ENCODE measurements around the gene GFM1.

GFM1 gene

DNA sequence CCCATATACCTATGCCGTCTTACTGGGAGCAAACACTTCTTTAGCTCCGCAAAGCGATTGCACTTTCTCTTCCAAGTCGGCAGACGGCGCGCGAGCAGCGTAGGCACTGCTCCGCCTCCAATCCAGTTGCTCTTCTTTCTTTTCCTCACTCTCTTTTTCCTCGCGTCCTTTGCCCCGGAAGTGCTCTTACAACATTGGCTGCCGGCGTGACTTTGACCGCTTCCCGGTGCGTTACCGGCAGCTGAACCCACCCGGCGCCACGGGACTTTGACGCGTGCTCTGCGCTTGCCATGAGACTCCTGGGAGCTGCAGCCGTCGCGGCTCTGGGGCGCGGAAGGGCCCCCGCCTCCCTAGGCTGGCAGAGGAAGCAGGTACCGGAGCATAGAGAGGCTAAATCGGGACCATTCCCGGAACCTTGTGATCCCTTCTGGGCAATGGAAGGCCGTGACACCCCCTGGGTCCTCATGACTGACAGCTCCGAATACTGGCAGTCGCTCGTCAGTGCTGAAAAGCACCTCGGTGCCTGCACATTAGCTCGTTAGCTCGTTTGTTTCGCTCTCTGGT lies at the start of gene GFM1:
TSS of gene GFM1 (plus strand) at position 183 of the 564 bp plus-strand sequence. CDS start at position 291, 108 bp downstream.
- DNase-seq = peak; percentile 95

DNA sequence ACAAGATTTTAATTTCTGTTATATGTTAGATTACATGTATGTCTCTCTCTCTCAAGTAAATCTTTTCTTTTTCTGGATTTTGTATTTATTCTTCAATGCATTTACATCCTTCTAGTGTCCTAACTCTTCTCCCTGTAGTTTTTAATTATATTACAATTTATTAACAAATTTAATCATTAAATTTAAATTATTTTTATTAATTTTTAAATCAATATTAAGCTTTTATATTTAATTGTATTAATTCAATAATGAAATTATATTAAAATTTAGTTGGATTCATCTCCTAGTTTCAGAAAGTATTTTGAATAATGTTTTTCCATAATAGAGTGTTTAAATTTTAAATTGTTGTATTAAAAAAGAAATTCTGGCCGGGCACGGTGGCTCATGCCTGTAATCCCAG lies 43.5 kb upstream of the GFM1 start:
- DNase-seq = no peak

DNA sequence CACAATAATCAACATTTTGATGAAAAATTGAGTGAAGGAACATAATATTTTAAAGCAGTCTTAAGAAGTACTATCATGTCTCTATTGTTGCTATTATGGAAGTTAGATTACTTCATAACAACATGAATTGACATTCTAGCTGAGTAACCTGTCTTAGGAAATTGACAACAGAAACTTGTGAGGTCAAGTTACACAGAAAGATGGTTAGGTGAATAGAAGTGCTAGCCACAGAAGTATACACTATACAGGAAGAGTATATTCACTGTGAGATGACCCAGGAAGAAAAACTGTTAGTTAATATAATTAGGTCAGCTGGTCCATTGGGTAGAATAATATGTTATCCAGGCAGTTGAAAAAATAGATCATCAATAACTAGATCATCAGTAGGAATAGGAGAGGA lies 42.1 kb upstream of the GFM1 start:
- no peak for DNase-seq

DNA sequence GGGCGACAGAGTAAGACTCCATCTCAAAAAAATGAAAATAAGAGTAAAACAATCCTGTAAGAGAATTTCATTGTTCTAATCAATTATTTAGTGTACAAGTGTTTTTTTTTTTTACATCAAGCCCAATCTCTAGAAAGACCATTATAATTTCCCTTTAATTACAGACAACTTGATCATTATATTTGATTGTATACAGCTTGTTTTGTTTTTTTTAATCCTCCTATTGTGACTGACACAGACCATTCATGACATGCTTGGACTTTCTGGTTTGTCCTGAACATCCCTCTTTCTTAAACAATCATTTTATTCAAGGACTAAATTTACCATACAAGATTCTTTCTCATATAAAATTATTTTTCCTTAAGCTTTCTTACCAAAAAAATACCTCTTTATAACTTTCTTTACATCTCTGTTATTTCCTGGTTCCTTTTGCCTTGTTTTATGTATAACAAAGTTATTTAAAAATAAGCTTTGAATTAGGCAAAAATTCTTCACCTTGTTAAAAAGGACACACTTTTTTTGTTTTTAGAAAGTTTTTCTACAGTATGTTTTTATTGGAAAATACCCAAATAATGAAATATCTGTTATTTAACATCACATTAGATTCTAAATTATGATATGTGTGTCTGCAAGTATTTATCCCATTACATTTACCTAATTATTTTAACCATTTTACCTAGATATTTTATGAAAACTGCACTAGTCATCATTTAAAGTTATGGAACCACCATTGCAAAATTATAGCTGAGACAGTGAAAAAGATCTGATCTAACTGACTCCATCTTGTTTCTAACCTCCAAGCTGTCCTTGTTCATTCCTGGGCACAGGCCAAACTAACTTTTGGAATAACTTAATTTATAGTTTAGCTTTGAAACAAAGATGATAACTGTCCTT lies 26.1 kb upstream of the GFM1 start:
- DNase-seq = no peak

DNA sequence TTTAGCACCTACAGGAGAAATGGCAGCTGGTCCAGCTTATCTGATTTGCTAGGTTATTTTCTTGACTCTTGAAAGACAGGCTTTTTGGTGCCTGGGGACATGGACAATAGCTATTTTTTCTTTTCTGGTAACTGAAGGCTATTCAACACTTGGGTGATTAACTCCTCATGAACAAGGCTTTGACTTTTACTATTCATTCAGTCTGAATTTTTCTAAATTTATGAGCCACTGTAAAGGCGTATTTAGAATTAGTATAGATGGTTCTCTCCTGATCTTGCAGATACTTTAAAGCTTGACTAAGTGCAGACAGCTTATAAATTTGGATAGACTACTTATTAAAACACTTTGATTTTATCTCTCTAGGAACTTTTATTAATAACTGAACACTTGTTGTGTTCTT lies 18.4 kb upstream of the GFM1 start:
- DNase-seq = no peak

DNA sequence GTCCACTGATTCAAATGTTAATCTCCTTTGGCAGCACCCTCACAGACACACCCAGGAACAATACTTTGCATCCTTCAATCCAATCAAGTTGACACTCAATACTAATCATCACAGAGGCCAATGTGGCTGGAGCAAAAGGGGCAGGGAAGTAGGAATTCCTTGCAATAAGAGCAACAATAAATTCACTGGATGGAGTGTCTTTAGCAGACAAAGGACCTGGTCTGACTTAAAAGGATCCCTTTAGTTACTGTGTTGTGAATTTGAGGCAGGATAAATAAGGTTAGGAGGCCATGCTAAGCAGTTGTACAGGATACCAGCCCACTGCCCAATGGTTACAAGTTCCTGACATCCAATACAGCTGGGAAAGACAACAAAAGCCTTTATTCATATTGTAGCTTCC lies 12.3 kb upstream of the GFM1 start:
- no peak for DNase-seq

DNA sequence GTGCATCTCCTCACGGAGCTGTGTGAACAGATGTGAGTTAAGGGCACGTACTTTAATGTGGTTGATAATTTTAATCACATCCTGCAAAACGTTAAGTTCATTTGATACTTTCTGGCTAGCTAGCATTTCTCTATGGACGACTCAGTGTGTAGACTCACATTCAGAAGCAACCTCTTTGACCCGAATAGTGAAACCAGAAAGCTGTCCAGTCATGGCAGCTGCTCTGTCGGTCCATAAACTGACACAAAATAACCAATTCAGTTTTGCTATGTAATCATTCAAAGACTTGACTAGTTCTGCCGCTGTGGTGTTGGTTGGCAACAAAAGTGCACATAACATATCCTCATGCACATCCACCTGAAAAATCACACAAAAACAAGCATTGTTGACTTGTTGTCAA lies 3.7 kb upstream of the GFM1 start:
- DNase-seq = no peak

DNA sequence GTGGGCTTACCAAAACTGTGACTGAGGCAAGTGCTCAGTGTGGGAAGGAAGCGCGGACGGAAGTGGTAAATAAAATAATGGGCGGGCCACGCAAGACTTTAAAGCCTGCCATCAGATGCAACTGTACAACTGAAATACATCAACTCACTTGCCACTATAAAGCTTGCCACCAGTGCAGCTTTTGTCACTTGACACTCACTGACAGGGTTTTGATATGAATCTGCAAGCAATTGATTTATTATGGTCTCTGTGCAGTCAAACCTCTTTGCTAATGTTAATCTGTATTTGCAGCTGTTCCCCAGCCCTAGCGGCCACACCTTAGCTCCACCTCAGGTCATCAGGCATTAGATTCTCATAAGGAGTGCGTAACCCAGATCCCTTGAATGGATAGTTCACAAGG lies 2.3 kb upstream of the GFM1 start:
- DNase-seq = no peak

DNA sequence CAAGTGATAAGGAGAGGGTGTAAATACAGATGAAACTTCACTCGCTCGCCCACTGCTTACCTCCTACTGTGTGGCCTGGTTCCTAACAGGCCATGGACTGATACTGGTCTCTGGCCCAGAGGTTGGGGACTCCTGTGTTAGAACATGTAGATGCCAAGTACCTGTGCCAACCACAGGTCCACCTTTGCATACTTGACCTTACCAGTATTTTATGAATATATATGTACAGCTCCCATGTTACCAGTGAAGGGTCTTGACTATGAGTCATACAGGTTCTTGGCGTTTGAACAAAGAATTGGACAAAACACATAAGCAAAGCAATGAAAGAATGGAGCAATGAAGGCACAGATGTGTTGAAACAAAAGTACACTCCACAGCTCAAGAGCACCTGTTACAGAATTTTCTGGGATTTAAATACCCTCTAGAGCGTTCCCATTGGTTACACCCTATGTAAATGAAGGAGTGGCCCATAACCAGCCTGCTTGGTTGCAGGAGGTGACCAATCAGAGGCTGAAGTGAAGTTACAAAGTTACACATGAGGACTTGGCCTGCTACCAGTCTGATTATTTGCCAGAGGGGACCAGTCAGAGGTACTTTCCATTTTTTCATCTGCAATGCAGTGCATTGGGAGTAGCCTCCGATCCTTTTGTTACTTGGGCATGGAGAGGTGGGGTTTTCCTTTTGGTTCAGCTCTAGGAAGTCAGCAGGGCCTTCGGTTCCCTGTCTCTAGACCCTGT lies 1.7 kb upstream of the GFM1 start:
- no peak for DNase-seq

DNA sequence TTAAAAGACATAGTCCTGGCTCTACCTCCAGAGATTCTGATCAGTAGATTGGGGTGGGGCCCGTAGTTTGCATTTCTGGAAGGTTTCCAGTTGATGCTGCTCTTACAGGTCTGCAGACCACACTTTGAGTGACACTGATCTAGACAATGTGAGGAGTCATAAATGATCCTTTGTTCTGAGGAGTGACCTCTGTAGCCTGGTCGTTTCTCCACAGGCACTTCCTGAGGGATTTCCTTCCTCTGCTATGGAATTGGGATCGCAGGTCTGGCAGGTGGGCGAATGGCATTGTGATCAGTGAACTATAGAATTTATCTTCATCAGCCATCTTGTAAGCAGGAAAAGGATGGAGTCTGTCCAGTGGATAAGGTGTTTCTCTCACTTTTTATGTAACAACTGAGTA lies 5.5 kb downstream of the GFM1 start:
- no peak for DNase-seq

DNA sequence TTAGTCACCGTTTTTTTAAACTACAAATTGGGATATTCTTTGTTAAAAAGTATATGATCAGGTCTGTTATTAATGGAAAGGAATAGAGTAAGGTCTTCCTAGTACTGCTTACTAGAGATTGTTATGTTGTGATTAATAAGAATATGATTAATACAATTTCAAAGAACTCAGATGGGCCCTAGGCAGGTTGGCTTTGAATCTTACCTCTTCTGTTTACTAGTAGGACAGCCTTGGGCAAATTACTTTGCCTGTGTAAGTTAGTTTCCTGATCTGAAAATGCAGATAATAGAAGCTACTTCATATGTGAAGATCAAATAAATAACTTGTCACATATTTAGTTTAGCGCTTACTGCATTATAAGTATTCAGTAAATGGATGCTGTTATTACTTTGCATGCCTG lies 6.9 kb downstream of the GFM1 start:
- no peak for DNase-seq

DNA sequence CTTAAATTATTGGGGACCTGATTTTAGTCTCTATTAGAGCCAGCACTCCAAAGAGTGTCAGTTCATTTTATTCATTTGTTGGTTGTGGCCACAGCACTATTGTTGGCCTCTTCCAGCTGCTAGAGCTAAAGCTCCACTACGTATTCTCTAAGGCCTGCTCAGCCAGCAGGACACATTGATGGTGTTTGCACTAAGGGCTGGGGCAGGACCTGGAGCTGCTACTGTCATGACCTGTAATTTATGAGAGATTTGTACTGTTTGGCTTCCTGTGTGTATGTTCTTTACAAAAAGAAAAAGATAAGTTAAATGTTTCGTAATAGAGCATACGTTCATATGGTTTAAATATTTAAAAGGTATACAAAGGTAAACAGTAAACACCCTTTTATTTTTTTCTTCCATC lies 8.1 kb downstream of the GFM1 start:
- no peak for DNase-seq

DNA sequence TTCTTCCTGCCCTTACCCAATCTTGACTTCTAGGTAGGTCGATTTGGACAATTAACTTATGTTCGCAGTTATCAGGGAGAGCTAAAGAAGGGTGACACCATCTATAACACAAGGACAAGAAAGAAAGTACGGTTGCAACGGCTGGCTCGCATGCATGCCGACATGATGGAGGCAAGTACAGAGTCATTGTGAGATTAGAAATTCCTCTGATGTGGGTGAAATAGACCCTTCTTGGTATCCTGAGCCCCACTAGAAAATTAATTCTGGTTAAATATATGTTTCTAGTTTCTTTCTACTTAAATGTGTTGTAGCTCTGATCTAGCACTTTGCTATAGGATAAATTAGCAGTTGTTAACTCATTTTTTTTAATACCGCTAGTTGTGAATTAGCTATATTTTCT lies 14.6 kb downstream of the GFM1 start:
- no peak for DNase-seq

DNA sequence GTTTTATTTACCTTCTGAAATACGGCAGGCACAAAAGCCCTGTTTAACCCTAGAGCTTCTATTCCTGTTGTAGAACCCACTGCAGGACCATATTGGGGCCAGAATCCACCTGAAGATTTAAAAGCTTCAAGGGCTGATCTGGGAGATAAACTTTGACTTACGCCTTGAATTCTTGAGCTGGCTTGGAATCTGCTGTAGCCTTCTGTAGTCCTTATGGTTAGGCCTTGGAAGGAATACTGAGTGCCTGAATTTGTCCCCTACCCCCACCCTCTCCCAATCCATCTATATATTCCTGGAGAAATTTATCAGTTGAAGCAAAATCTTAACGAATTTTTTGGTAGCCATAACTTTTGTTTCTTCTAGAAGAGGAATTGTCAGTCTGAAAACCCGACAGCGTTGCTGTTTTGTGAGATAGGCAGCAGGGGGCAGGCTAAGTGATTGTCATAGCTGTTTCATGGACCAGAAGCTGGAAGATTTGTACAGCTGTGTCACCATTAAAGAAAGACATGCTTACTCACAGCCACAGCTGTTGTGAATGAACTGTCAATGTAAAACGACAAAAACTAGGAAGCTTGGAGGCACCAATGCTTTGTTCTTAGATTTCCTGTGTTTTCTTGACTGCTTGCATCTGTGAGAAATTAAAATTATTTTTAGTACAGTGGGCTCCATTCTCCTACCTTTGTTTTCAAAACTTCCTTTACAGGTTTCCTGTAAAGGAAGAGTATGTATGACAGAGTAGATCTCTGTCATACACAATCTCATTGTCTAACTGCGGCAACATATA lies 15.3 kb downstream of the GFM1 start:
- peak; percentile 57 for DNase-seq

DNA sequence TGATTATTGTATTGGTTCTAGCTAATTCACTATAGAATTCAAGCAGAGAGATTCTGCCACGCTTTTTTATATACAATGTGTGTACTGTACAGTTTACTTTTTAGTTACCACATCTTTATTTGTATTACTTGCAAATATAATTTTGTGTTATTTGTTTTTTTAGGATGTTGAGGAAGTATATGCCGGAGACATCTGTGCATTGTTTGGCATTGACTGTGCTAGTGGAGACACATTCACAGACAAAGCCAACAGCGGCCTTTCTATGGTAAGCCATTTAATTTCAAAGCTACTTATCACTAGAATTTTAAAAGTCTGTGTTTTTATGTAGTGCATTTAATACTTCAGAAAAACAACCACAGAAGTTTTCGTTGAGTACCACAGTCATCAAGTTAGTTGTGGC lies 16.4 kb downstream of the GFM1 start:
- no peak for DNase-seq

DNA sequence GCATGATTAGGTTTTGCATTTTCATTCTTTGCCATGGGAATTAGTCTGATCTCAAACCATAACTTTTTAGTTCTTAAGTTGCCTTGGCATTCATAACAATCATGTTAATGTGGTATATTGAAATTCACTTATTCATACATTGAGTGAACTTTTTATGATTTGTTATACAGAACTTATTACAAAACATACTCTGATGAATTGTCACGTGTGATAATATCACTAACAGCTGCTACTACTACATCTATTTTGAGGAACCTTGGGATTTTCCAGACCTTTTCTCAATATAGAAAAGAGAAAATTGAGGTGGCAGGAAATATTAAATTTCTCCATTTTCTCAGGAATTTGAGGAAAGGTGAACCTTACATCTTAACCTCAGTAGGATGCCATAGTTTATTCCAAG lies 18.9 kb downstream of the GFM1 start:
- DNase-seq = no peak

DNA sequence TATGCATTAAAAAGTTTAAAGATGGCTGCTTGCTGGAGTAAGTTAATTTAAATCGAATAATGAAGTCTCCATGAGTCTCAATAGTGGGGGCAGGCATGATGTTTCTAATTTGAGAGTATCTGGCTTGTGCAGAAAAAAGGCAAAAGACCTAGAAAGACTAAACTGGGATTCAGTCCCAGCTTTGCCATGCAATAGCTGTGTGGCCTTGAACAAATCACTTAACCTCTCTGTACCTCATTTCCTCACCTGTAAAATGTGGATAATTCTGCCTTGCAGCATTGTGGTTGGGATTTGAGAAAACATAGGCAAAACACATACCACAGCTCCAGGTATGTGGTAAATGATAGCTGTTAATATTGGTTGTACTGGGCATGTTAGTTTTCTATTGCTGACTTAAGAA lies 19.5 kb downstream of the GFM1 start:
- no peak for DNase-seq

DNA sequence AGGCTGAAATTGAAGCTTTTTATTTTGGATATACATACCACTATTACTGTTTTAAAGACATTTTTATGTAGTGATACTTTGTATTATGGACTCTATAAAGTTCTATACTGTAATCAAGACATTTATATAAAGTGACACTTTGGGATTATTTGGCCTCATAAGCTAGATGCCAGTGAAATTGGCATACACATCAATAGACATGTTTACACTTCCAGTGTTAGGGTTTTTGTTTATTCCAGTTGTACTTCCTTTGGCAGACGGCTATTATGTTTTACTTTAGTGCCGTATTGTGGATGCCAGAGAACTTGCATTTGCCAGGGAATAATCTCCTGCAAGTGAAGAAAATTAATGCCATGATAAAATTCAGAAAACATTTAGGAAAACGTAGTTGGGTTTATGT lies 22.1 kb downstream of the GFM1 start:
- no peak for DNase-seq

DNA sequence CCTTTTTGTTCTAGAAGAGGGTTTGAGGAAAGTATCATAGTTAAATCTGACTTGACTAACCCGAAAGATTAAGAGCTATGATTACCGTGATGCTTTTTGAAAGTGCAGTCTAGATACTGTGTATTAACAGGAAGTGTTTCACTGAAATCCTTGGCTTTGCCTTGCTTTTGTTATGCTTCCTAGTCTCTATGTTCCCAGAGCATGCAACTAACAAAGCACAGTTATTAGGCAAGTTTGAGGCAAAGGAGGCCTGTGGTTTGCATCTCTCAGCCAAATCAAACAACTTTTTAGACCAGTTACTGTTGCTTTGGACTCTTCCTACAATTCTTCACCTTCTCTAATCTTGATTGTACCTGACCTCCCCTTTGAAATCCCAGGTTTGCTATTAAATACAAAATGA lies 24.2 kb downstream of the GFM1 start:
- DNase-seq = no peak

DNA sequence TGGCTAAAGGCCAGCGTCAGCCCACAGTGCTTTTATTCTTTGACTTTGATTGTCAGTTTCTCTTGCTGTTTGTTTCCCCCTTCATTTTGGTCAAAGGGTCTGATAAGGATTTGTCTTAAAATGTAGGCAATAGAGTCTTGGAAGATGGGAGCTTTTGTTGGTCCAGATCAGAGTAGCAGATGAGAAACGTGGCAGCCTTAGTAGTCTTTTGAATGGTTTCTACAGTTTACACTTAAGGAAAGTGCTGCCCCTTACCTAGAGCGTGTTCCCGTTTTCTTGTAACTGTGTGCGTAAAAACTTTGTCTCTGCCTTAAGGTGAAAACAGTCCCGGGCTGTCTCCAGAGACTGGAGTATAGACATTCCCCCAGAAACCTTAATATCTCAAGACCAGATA lies 27.5 kb downstream of the GFM1 start:
- no peak for DNase-seq

DNA sequence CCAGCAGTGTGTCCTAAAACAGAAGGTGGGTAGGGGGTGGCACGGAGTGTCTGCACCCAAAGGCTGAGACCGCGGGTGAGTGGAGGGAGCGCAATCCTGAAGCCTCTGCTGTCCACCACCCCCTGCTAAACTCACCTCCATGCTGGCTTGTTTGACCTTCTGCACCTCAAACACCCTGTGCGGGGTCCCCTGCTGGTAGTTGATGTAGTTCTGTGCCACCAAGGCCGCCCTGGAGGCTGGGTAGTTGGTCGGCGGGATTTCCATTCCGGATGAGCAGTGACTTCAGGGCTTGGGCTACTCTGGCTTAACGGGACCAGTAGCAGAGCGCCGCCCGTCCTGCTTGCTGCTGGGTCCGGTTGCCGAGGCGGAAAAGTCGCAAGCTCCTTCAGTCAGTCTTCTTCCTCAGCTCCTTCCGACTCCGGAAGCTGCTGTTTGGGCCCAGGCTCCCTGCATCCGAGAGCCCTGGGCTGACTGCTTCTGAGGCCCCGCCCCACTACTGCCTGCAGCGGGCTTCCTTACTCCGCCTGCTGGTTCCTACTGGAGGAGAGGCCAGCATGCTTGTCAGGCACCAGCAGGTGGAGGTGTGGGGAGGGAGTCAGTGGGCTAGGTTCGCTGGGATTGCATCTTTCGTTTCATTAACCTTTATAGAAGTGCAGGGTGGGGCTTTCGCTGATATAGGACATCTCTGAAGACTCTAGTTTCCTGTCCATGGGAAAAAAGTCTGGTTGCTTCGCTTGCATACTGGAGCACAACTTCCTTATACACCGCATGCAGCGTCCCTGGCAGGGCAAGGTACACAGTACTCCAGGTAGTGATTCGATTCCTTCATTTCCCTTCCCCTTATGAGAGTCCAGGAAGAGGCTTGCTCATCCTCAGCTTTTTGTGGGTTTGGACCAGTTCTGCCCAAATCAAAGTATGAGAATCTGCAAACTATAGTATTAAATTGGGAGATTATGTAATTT lies 28.2 kb downstream of the GFM1 start, which contains the start of gene LXN:
TSS of gene LXN (minus strand) at position 434 of the 962 bp plus-strand sequence. CDS start at position 264, 170 bp downstream.
- peak; percentile 88 for DNase-seq

DNA sequence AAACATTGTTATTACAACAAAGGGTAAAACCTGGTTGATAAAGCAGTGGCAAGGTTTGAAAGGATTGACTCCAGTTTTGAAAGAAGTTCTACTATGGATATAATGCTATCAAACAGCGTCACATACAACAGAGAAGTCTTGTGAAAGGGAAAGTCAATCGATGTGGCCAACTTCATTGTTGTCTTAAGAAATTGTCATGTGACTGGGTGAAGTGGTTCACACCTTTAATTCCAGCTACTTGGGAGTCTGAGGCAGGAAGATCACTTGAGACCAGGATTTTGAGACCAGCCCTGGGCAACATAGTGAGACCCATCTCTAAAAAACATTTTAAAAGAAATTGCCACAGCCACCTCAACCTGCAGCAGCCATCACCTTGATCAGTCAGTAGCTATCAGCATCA lies 34.4 kb downstream of the GFM1 start:
- DNase-seq = no peak

Measured in right hindlimb (tissue), 1 donor.